Suprapubic skin (tissue), 4 donors: ENCODE measurements around the gene IL17RB. TPM values are rescaled to one million over a fixed set of nuclear protein-coding genes. Genes with fewer than 3 reads are reported as not detected.
A peak's percentile ranks its signal among the peaks of the same experiment; 100 is the strongest.

ENCODE experiments used
- DNase-seq, 2 donors: peaks; one replicate each; pipeline ENCODE4 v3.0.0-alpha.2; 2019; ENCODE audit warnings: low spot score in 2 of 2
- H3K27ac ChIP-seq: fragments of 200-600 bp; sonication (generic); one replicate; pipeline ENCODE4 v1.5.1; 2019
- H3K27me3 ChIP-seq: fragments of 200-600 bp; sonication (generic); one replicate; pipeline ENCODE4 v1.5.1; 2019
- H3K36me3 ChIP-seq: fragments of 200-600 bp; sonication (generic); one replicate; pipeline ENCODE4 v1.5.1; 2019
- H3K4me1 ChIP-seq: fragments of 200-600 bp; sonication (generic); one replicate; pipeline ENCODE4 v1.5.1; 2019
- H3K4me3 ChIP-seq: fragments of 200-600 bp; sonication (generic); one replicate; pipeline ENCODE4 v1.5.1; 2019; ENCODE audit warnings: mild to moderate bottlenecking
- H3K9me3 ChIP-seq: fragments of 200-600 bp; sonication (generic); one replicate; pipeline ENCODE4 v1.5.1; 2019
- CTCF ChIP-seq, 2 donors: fragments of 200-600 bp in 1 of 2; fragments of 450-650 bp in 1 of 2; sonication (generic) in 1 of 2; IDR thresholded peaks; one replicate each; pipeline ENCODE4 v1.5.1; 2016 to 2019; ENCODE audit warnings: antibody characterized with exemption in 2 of 2, mild to moderate bottlenecking in 1 of 2, moderate library complexity in 1 of 2
- EP300 ChIP-seq: sonication (generic); formaldehyde crosslinking; IDR thresholded peaks from one replicate; pipeline ENCODE4 v1.6.1; 2017; ENCODE audit warnings: antibody characterized with exemption
- POLR2A ChIP-seq, 2 donors: fragments of 450-650 bp; IDR thresholded peaks; one replicate each; pipeline ENCODE4 v1.6.1; 2017; ENCODE audit warnings: antibody characterized with exemption in 2 of 2, mild to moderate bottlenecking in 2 of 2, moderate library complexity in 2 of 2
- POLR2AphosphoS5 ChIP-seq, 3 donors: sonication (generic); formaldehyde crosslinking; IDR thresholded peaks; one replicate each; pipeline ENCODE4 v1.6.1; 2017; ENCODE audit warnings: antibody characterized with exemption in 3 of 3
- WGBS: methylation state at CpG from one replicate; pipeline ENCODE4 v1.1.5; 2018; 5-methylcytosine and 5-hydroxymethylcytosine counted together
- total RNA-seq, 4 donors: library from RNA; depleted of rRNA; stranded (reverse); fragments of >200 nt; gene quantifications; one replicate each; pipeline ENCODE4 v1.1.0, GENCODE V29; 2016

IL17RB gene
- total RNA-seq, 4 donors from 2014 or later = 1.7 to 5.1 (median 2.2) TPM

- no peaks in the 10 kb centered on the region for H3K4me1 ChIP-seq
- no peak for TF ChIP-seq POLR2AphosphoS5 (IDR thresholded peaks at IDR 0.05)
- TF ChIP-seq EP300 = no peak
- no peak for TF ChIP-seq POLR2A (IDR thresholded peaks at IDR 0.05)
- TF ChIP-seq CTCF (IDR thresholded peaks at IDR 0.05) = no peak
- WGBS = 93% methylated on average over 18 of the region's 67 CpGs
- H3K9me3 ChIP-seq = no peaks in the 10 kb centered on the region
- H3K36me3 ChIP-seq = peaks cover 5% of the 10 kb centered on the region
- H3K27ac ChIP-seq = no peak overlapping the region
- H3K27me3 ChIP-seq = no peaks in the 10 kb centered on the region
- H3K4me3 ChIP-seq = no peak overlapping the region
- peak; percentile 51 to 71 for DNase-seq
These were observed 23.1 kb upstream of the IL17RB start for GRCh38 chr3:53823026-53823955.

- H3K27me3 ChIP-seq = no peaks in the 10 kb centered on the region
- peak in 1 of 2 donors; percentile 15 for DNase-seq
- TF ChIP-seq POLR2AphosphoS5 (IDR thresholded peaks at IDR 0.05) = no peak
- TF ChIP-seq CTCF (IDR thresholded peaks at IDR 0.05) = no peak
- TF ChIP-seq EP300 = no peak
- no peak for TF ChIP-seq POLR2A (IDR thresholded peaks at IDR 0.05)
- H3K36me3 ChIP-seq = peaks cover 5% of the 10 kb centered on the region
- H3K4me1 ChIP-seq = no peaks in the 10 kb centered on the region
- no peaks in the 10 kb centered on the region for H3K9me3 ChIP-seq
- 53% methylated on average over 7 of the region's 10 CpGs for WGBS
- no peak overlapping the region for H3K27ac ChIP-seq
- H3K4me3 ChIP-seq = no peak overlapping the region
These were observed 22.3 kb upstream of the IL17RB start for GRCh38 chr3:53823956-53824657.

- Histone ChIP-seq H3K4me1 (no peaks in the 10 kb centered on the region), H3K27me3 (no peaks in the 10 kb centered on the region), H3K9me3 (no peaks in the 10 kb centered on the region), H3K4me3 (no peak overlapping the region), H3K36me3 (peaks cover 5% of the 10 kb centered on the region), H3K27ac (no peak overlapping the region)
- WGBS = 93% methylated on average over 4 of the region's 4 CpGs
- no peak for TF ChIP-seq CTCF (IDR thresholded peaks at IDR 0.05)
- no peak for TF ChIP-seq EP300
- no peak for TF ChIP-seq POLR2AphosphoS5 (IDR thresholded peaks at IDR 0.05)
- TF ChIP-seq POLR2A (IDR thresholded peaks at IDR 0.05) = no peak
- peak in 1 of 2 donors; percentile 23 for DNase-seq
These were observed 21.6 kb upstream of the IL17RB start for GRCh38 chr3:53824795-53825194.

- no peak overlapping the region for H3K4me3 ChIP-seq
- TF ChIP-seq POLR2AphosphoS5 (IDR thresholded peaks at IDR 0.05) = no peak
- no peak for TF ChIP-seq POLR2A (IDR thresholded peaks at IDR 0.05)
- no peak for TF ChIP-seq CTCF (IDR thresholded peaks at IDR 0.05)
- no peak for TF ChIP-seq EP300
- 53% methylated on average over 1 of the region's 1 CpG for WGBS
- peaks cover 5% of the 10 kb centered on the region for H3K36me3 ChIP-seq
- DNase-seq = no peak
- H3K27ac ChIP-seq = no peak overlapping the region
- H3K9me3 ChIP-seq = no peaks in the 10 kb centered on the region
- H3K27me3 ChIP-seq = no peaks in the 10 kb centered on the region
- H3K4me1 ChIP-seq = no peaks in the 10 kb centered on the region
These were observed 20.3 kb upstream of the IL17RB start for GRCh38 chr3:53826048-53826447.

- no peak for DNase-seq
- H3K9me3 ChIP-seq = no peaks in the 10 kb centered on the region
- no peak overlapping the region for H3K27ac ChIP-seq
- WGBS = 73% methylated on average over 1 of the region's 1 CpG
- TF ChIP-seq EP300 = no peak
- TF ChIP-seq CTCF (IDR thresholded peaks at IDR 0.05) = no peak
- TF ChIP-seq POLR2A (IDR thresholded peaks at IDR 0.05) = no peak
- no peak for TF ChIP-seq POLR2AphosphoS5 (IDR thresholded peaks at IDR 0.05)
- no peaks in the 10 kb centered on the region for H3K27me3 ChIP-seq
- no peaks in the 10 kb centered on the region for H3K36me3 ChIP-seq
- H3K4me1 ChIP-seq = no peaks in the 10 kb centered on the region
- no peak overlapping the region for H3K4me3 ChIP-seq
These were observed 17.8 kb upstream of the IL17RB start for GRCh38 chr3:53828581-53828980.
